Measurements from ENCODE around the gene CLMP.
A peak's percentile ranks its signal among the peaks of the same experiment; 100 is the strongest.
"Not testable (repeated sequence)": the region's sequence is repeated elsewhere in the genome, so short reads cannot be mapped to it uniquely, and the experiment has no call there.

The CLMP gene

DNA sequence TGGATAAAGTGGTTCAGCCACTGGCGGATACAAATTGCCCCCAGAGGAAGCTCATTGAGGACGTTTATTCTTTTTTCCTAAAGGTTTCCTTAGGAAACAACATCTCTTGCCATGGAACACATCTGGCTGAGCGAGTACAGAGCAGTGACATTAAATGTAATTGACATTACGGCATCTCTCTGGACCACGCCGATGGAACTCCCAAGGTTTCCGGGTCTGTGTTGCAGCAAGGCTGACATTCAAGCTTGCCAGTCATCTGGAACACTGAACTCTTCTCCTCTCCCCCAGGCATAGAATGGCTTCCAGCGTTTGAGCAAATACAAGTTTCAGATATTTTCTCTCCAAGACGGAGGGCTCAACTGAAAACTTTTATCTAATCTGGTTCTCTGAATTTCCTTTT, 42.1 kb downstream of the CLMP start:
- H3K36me3 ChIP-seq (ENCODE audit: control insufficient read depth in 1 of 2, insufficient read depth in 2 of 2, low read length in 2 of 2) = peaks cover 0 to 2% of the 10 kb centered on the region in 2 experiments
- H2BK120ac ChIP-seq (ENCODE audit: insufficient read depth, low read length, poor library complexity) = no peak overlapping the region
- H3K79me1 ChIP-seq (ENCODE audit: low read length) = no peaks in the 10 kb centered on the region
- no peak overlapping the region for H3K14ac ChIP-seq (ENCODE audit: low read length)
- no peak overlapping the region for H4K12ac ChIP-seq (ENCODE audit: low read depth, low read length)
- no peaks in the 10 kb centered on the region for H3K4me1 ChIP-seq (ENCODE audit: control insufficient read depth in 1 of 2, insufficient read depth in 2 of 2, low read length in 2 of 2)
- H2AK5ac ChIP-seq (ENCODE audit: low read length) = no peak overlapping the region
- H3K9me3 ChIP-seq (ENCODE audit: insufficient read depth, low read depth, low read length) = no peaks in the 10 kb centered on the region
- DNase-seq = peak in 1 of 2 donors; percentile 39
- H3K4ac ChIP-seq (ENCODE audit: low read depth, low read length) = no peak overlapping the region
- no peak overlapping the region for H2BK12ac ChIP-seq (ENCODE audit: low read length)
- no peaks in the 10 kb centered on the region for H3K27me3 ChIP-seq (ENCODE audit: insufficient read depth, low read length)
- H2BK5ac ChIP-seq (ENCODE audit: low read depth, low read length, poor library complexity) = no peak overlapping the region
- no CpG with 5 or more reads among the region's 9 CpGs for WGBS (ENCODE audit: extremely low coverage, insufficient coverage, insufficient read length)
- H3K79me2 ChIP-seq (ENCODE audit: control insufficient read depth, insufficient read depth, low read length, poor library complexity) = no peaks in the 10 kb centered on the region
- no peak overlapping the region for H4K91ac ChIP-seq (ENCODE audit: low read depth, low read length)
- H3K9ac ChIP-seq (ENCODE audit: low read length) = no peak overlapping the region
- no peak overlapping the region for H3K27ac ChIP-seq (ENCODE audit: low read depth, low read length)
- H4K8ac ChIP-seq (ENCODE audit: low read depth, low read length) = no peak overlapping the region
- no peak overlapping the region for H3K18ac ChIP-seq (ENCODE audit: low read length)
- no peak overlapping the region for H2AFZ ChIP-seq (ENCODE audit: insufficient read depth, low read length, poor library complexity)
- no peak overlapping the region for H3K4me2 ChIP-seq (ENCODE audit: low read length)
- H3K4me3 ChIP-seq (ENCODE audit: low read depth, low read length) = no peak overlapping the region
- no peak overlapping the region for H3K23ac ChIP-seq (ENCODE audit: low read length)

- H4K8ac ChIP-seq (ENCODE audit: low read depth, low read length); H3K79me1 ChIP-seq (ENCODE audit: low read length); H4K91ac ChIP-seq (ENCODE audit: low read depth, low read length); H3K27me3 ChIP-seq (ENCODE audit: insufficient read depth, low read length); H3K14ac ChIP-seq (ENCODE audit: low read length); H2BK12ac ChIP-seq (ENCODE audit: low read length); DNase-seq; H3K4me1 ChIP-seq (ENCODE audit: control insufficient read depth in 1 of 2, insufficient read depth in 2 of 2, low read length in 2 of 2); H2BK120ac ChIP-seq (ENCODE audit: insufficient read depth, low read length, poor library complexity); H3K4ac ChIP-seq (ENCODE audit: low read depth, low read length); H2AFZ ChIP-seq (ENCODE audit: insufficient read depth, low read length, poor library complexity); H3K4me2 ChIP-seq (ENCODE audit: low read length); H3K27ac ChIP-seq (ENCODE audit: low read depth, low read length); H3K79me2 ChIP-seq (ENCODE audit: control insufficient read depth, insufficient read depth, low read length, poor library complexity); H3K9ac ChIP-seq (ENCODE audit: low read length); H3K36me3 ChIP-seq (ENCODE audit: control insufficient read depth in 1 of 2, insufficient read depth in 2 of 2, low read length in 2 of 2); H4K12ac ChIP-seq (ENCODE audit: low read depth, low read length); H3K18ac ChIP-seq (ENCODE audit: low read length); H3K23ac ChIP-seq (ENCODE audit: low read length); H3K9me3 ChIP-seq (ENCODE audit: insufficient read depth, low read depth, low read length); H3K4me3 ChIP-seq (ENCODE audit: low read depth, low read length); H2BK5ac ChIP-seq (ENCODE audit: low read depth, low read length, poor library complexity); H2AK5ac ChIP-seq (ENCODE audit: low read length): not testable (repeated sequence)
- WGBS (ENCODE audit: extremely low coverage, insufficient coverage, insufficient read length) = no CpG with 5 or more reads among the region's 5 CpGs
These were observed 42.7 kb downstream of the CLMP start for GRCh38 chr11:123152346-123152745.

DNA sequence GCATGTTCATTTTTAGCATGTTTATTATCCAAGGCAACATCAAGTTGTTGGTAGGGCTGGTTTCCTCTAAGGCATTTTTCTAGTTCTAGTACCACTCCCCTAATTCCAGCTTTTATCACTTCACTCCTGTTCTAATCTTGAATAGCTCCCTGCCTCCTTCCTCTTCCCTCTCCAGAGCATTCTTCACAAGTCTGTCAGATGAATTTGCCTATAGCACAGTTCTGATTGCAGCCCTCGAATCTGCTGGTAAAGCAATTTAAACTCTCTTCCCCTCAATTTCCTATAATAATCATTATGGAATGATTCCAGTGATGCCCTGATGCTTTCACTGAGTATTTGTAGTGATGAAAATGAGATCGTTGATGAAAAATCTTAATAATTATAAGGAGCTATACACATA, 43.3 kb downstream of the CLMP start:
- Histone ChIP-seq H3K79me1 (ENCODE audit: low read length) (no peaks in the 10 kb centered on the region), H3K18ac (ENCODE audit: low read length) (no peak overlapping the region), H2BK12ac (ENCODE audit: low read length) (no peak overlapping the region), H3K36me3 (ENCODE audit: control insufficient read depth in 1 of 2, insufficient read depth in 2 of 2, low read length in 2 of 2) (peaks cover 0 to 2% of the 10 kb centered on the region in 2 experiments), H3K9me3 (ENCODE audit: insufficient read depth, low read depth, low read length) (no peaks in the 10 kb centered on the region), H4K12ac (ENCODE audit: low read depth, low read length) (no peak overlapping the region), H4K8ac (ENCODE audit: low read depth, low read length) (no peak overlapping the region), H3K4me2 (ENCODE audit: low read length) (no peak overlapping the region), H3K4me1 (ENCODE audit: control insufficient read depth in 1 of 2, insufficient read depth in 2 of 2, low read length in 2 of 2) (peaks cover 0 to 2% of the 10 kb centered on the region in 2 experiments), H3K23ac (ENCODE audit: low read length) (no peak overlapping the region), H3K4ac (ENCODE audit: low read depth, low read length) (no peak overlapping the region), H3K14ac (ENCODE audit: low read length) (no peak overlapping the region), H2BK5ac (ENCODE audit: low read depth, low read length, poor library complexity) (no peak overlapping the region), H3K4me3 (ENCODE audit: low read depth, low read length) (no peak overlapping the region), H3K27ac (ENCODE audit: low read depth, low read length) (no peak overlapping the region), H3K27me3 (ENCODE audit: insufficient read depth, low read length) (no peaks in the 10 kb centered on the region), H2AK5ac (ENCODE audit: low read length) (no peak overlapping the region), H3K9ac (ENCODE audit: low read length) (no peak overlapping the region), H2AFZ (ENCODE audit: insufficient read depth, low read length, poor library complexity) (no peak overlapping the region), H4K91ac (ENCODE audit: low read depth, low read length) (no peak overlapping the region), H3K79me2 (ENCODE audit: control insufficient read depth, insufficient read depth, low read length, poor library complexity) (no peaks in the 10 kb centered on the region), H2BK120ac (ENCODE audit: insufficient read depth, low read length, poor library complexity) (no peak overlapping the region)
- no CpG with 5 or more reads among the region's 2 CpGs for WGBS (ENCODE audit: extremely low coverage, insufficient coverage, insufficient read length)
- DNase-seq = peak in 1 of 2 donors; percentile 72

GRCh38 chr11:123151366-123151765, 43.7 kb downstream of the CLMP start:
- no peaks in the 10 kb centered on the region for H3K27me3 ChIP-seq (ENCODE audit: insufficient read depth, low read length)
- no peak overlapping the region for H4K12ac ChIP-seq (ENCODE audit: low read depth, low read length)
- no peak overlapping the region for H3K23ac ChIP-seq (ENCODE audit: low read length)
- H3K4ac ChIP-seq (ENCODE audit: low read depth, low read length) = no peak overlapping the region
- H4K91ac ChIP-seq (ENCODE audit: low read depth, low read length) = no peak overlapping the region
- no peak overlapping the region for H2BK5ac ChIP-seq (ENCODE audit: low read depth, low read length, poor library complexity)
- H3K79me1 ChIP-seq (ENCODE audit: low read length) = no peaks in the 10 kb centered on the region
- peak; percentile 61 to 90 for DNase-seq
- peaks cover 0 to 2% of the 10 kb centered on the region in 2 experiments for H3K4me1 ChIP-seq (ENCODE audit: control insufficient read depth in 1 of 2, insufficient read depth in 2 of 2, low read length in 2 of 2)
- H2BK12ac ChIP-seq (ENCODE audit: low read length) = no peak overlapping the region
- peaks cover 0 to 2% of the 10 kb centered on the region in 2 experiments for H3K36me3 ChIP-seq (ENCODE audit: control insufficient read depth in 1 of 2, insufficient read depth in 2 of 2, low read length in 2 of 2)
- H4K8ac ChIP-seq (ENCODE audit: low read depth, low read length) = no peak overlapping the region
- H3K14ac ChIP-seq (ENCODE audit: low read length) = no peak overlapping the region
- no peaks in the 10 kb centered on the region for H3K9me3 ChIP-seq (ENCODE audit: insufficient read depth, low read depth, low read length)
- no peak overlapping the region for H2AK5ac ChIP-seq (ENCODE audit: low read length)
- no peaks in the 10 kb centered on the region for H3K79me2 ChIP-seq (ENCODE audit: control insufficient read depth, insufficient read depth, low read length, poor library complexity)
- H2BK120ac ChIP-seq (ENCODE audit: insufficient read depth, low read length, poor library complexity) = no peak overlapping the region
- H3K4me2 ChIP-seq (ENCODE audit: low read length) = no peak overlapping the region
- H3K27ac ChIP-seq (ENCODE audit: low read depth, low read length) = no peak overlapping the region
- H3K4me3 ChIP-seq (ENCODE audit: low read depth, low read length) = no peak overlapping the region
- H3K18ac ChIP-seq (ENCODE audit: low read length) = no peak overlapping the region
- no CpG with 5 or more reads among the region's 3 CpGs for WGBS (ENCODE audit: extremely low coverage, insufficient coverage, insufficient read length)
- H3K9ac ChIP-seq (ENCODE audit: low read length) = no peak overlapping the region
- H2AFZ ChIP-seq (ENCODE audit: insufficient read depth, low read length, poor library complexity) = no peak overlapping the region
